LHCN-M2 (cell line): ENCODE results near the gene RAD51. TPM values are rescaled to one million over a fixed set of nuclear protein-coding genes. Genes with fewer than 3 reads are reported as not detected.

Source experiments
- total RNA-seq: library from RNA; depleted of rRNA; stranded (reverse); fragments of >200 nt; gene quantifications from 2 replicates; pipeline ENCODE4 v1.2.3, GENCODE V29; 2014; rRNA removed

RAD51 gene
- total RNA-seq, 1 experiment from 2014 or later, result 16.2 TPM

Other genes starting within 250 kb of the RAD51 start
- 27.9 and 30.1 TPM in 2 replicates for gene CHST14, start 224.2 kb upstream of the RAD51 start, total RNA-seq
- gene CCDC32, start 130.1 kb upstream of the RAD51 start, total RNA-seq, result 12.9 and 14.1 TPM in 2 replicates
- 11.5 and 12.6 TPM in 2 replicates for gene RPUSD2, start 125.9 kb upstream of the RAD51 start, total RNA-seq
- gene KNL1, start 100.9 kb upstream of the RAD51 start, total RNA-seq, result 63.7 and 65.0 TPM in 2 replicates
- 16.1 and 16.7 TPM in 2 replicates for gene RMDN3, start 60.1 kb downstream of the RAD51 start, total RNA-seq
- 4.2 and 4.7 TPM in 2 replicates for gene GCHFR, start 68.9 kb downstream of the RAD51 start, total RNA-seq
- gene C15orf62, start 74.8 kb downstream of the RAD51 start, total RNA-seq, result not detected in 2 replicates
- gene ZFYVE19, start 111.9 kb downstream of the RAD51 start, total RNA-seq, result 30.1 and 46.4 TPM in 2 replicates
- 37.0 and 44.4 TPM in 2 replicates for gene DNAJC17, start 112.3 kb downstream of the RAD51 start, total RNA-seq
- not detected in 2 replicates for gene PPP1R14D, start 133.5 kb downstream of the RAD51 start, total RNA-seq
- gene SPINT1, start 148.9 kb downstream of the RAD51 start, total RNA-seq, result not detected in 2 replicates
- gene RHOV, start 179.1 kb downstream of the RAD51 start, total RNA-seq, result not detected in 2 replicates
- 45.1 and 52.1 TPM in 2 replicates for gene VPS18, start 199.3 kb downstream of the RAD51 start, total RNA-seq
- 0.13 and 0.17 TPM in 2 replicates for gene DLL4, start 234.2 kb downstream of the RAD51 start, total RNA-seq